H1 (cell line): ENCODE results near the gene RNF20.

ENCODE experiments used
- CBX5 ChIP-seq: fragments of 300-800, 300-1000 bp; sonication (generic); IDR thresholded peaks from 2 replicates; pipeline ENCODE4 v1.7.1; 2016; ENCODE audit warnings: antibody characterized with exemption, low read length, low read depth
- CEBPB ChIP-seq: IDR thresholded peaks from 2 replicates; pipeline ENCODE4 v1.6.1; 2012; ENCODE audit warnings: low read depth, low read length
- CHD1 ChIP-seq: IDR thresholded peaks from 2 replicates; pipeline ENCODE4 v1.6.1; 2012; ENCODE audit warnings: low read depth, low read length, improper control_type of control experiment
- EP300 ChIP-seq, 2 experiments: IDR thresholded peaks; 1 replicate in 1 of 2; 2 replicates in 1 of 2; pipeline ENCODE4 v1.6.1; 2011 to 2012; ENCODE audit warnings: low read depth in 2 of 2, low read length in 2 of 2, mild to moderate bottlenecking in 2 of 2, borderline replicate concordance in 1 of 2, inconsistent platforms in 1 of 2, moderate library complexity in 1 of 2
- JUN ChIP-seq: IDR thresholded peaks from 2 replicates; pipeline ENCODE4 v1.6.1; 2011; ENCODE audit warnings: low read depth, mild to moderate bottlenecking, improper control_type of control experiment, low read length
- JUND ChIP-seq: IDR thresholded peaks from 2 replicates; pipeline ENCODE4 v1.6.1; 2011; ENCODE audit warnings: mild to moderate bottlenecking, improper control_type of control experiment, low read length
- POLR2AphosphoS5 ChIP-seq: IDR thresholded peaks from 2 replicates; pipeline ENCODE4 v1.6.1; 2011; ENCODE audit warnings: low read depth, low read length
- RFX5 ChIP-seq: IDR thresholded peaks from 2 replicates; pipeline ENCODE4 v1.6.1; 2011; ENCODE audit warnings: low read depth, low read length, improper control_type of control experiment, borderline replicate concordance
- SP1 ChIP-seq: IDR thresholded peaks from 2 replicates; pipeline ENCODE4 v1.6.1; 2011; ENCODE audit warnings: low read depth, low read length
- SUZ12 ChIP-seq: fragments of 200-600 bp; sonication (generic); IDR thresholded peaks from 2 replicates; pipeline ENCODE4 v1.6.1; 2012; ENCODE audit warnings: mild to moderate bottlenecking, inconsistent platforms, low read length, moderate library complexity, mixed read lengths
- YY1 ChIP-seq: IDR thresholded peaks from 2 replicates; pipeline ENCODE4 v1.6.1; 2011; ENCODE audit warnings: low read depth, mild to moderate bottlenecking, low read length
- TF ChIP-seq, protein P1 (sequence below), 3 experiments: IDR thresholded peaks; 1 replicate in 2 of 3; 2 replicates in 1 of 3; pipeline versions ENCODE4 v1.5.1 to v1.6.1; 2011; ENCODE audit warnings: low read length in 3 of 3, mild to moderate bottlenecking in 3 of 3, inconsistent platforms in 2 of 3, low read depth in 1 of 3, moderate library complexity in 1 of 3; ENCODE audit not compliant: insufficient read depth in 1 of 3; ENCODE audit errors: control extremely low read depth in 1 of 3

DNA sequence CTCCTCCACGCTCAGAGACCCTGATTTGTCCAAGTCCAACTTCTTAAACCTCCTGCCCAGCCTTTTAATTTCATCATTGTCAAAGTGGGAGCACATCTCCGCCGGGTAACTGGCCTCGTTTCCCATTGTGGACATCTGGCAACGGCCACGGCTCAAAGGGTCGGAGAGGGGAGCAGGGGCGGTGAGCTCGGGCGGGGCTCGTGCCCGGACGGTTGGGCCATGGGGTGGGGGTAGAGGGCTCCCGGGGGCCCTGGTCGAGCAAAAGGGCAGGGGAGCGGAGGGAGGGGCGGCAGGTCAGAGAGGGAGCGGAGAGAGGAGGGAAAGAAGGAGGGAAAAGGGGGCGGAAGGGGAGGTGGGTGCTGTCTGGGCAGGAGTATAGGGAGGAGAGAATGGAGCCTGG is 61.1 kb downstream of the RNF20 start, which contains the start of gene PPP3R2:
- TF ChIP-seq SUZ12, result no peak
- TF ChIP-seq, protein P1, sequence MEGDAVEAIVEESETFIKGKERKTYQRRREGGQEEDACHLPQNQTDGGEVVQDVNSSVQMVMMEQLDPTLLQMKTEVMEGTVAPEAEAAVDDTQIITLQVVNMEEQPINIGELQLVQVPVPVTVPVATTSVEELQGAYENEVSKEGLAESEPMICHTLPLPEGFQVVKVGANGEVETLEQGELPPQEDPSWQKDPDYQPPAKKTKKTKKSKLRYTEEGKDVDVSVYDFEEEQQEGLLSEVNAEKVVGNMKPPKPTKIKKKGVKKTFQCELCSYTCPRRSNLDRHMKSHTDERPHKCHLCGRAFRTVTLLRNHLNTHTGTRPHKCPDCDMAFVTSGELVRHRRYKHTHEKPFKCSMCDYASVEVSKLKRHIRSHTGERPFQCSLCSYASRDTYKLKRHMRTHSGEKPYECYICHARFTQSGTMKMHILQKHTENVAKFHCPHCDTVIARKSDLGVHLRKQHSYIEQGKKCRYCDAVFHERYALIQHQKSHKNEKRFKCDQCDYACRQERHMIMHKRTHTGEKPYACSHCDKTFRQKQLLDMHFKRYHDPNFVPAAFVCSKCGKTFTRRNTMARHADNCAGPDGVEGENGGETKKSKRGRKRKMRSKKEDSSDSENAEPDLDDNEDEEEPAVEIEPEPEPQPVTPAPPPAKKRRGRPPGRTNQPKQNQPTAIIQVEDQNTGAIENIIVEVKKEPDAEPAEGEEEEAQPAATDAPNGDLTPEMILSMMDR (IDR thresholded peaks at IDR 0.05; ENCODE audit: control extremely low read depth in 1 of 3, insufficient read depth in 1 of 3, low read depth in 1 of 3, low read length in 3 of 3), result no peak
- no peak for TF ChIP-seq CHD1
- TF ChIP-seq RFX5, result no peak
- TF ChIP-seq CBX5, result no peak
- TF ChIP-seq POLR2AphosphoS5, result no peak
- TF ChIP-seq JUND, result no peak
- TF ChIP-seq SP1, result no peak
- no peak for TF ChIP-seq YY1
- no peak for TF ChIP-seq JUN
- TF ChIP-seq EP300 (IDR thresholded peaks at IDR 0.05; ENCODE audit: borderline replicate concordance in 1 of 2, low read depth in 2 of 2, low read length in 2 of 2), result no peak
- TF ChIP-seq CEBPB, result no peak
